ENCODE measurements around the gene CCDC18.
"Not testable (repeated sequence)": the region's sequence is repeated elsewhere in the genome, so short reads cannot be mapped to it uniquely, and the experiment has no call there.

CCDC18 gene

DNA sequence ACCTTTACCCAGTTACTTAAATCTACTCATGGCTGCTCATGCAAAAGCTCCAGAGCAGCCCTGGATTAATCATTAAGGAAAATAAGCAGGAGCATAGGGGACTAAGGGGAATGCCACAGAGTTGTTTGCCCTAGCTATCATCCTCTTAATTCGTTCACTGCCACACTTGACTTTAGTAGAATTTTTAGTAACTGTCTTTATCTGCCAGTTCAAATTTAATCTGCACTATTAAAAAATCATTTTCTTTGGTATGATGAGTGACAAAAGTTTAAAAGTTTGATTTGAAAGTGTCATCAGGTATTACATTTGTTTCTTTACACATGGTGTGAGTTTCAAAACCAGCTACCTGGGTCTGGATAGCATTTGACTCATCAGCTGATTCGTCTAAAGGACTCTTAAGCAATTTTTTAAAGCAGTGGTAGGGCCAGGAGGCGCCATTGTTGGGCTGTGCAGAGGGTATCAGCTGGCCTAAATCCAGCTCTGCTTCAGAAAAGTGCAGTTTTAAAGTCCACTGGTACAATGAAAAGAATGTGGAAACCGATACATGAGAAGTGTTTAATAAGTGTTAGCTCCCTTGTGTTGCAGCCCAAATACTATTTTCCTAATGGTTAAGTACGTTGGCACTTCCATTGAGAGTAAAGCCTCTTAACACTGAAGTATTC lies 95.2 kb downstream of the CCDC18 start:
- DNase-seq, result peak; percentile 83
- in situ Hi-C loops (cut with HindIII; ENCODE audit: low pct_ligation_motif_present, low pct_unique_long_range_greater_than_20kb, low sequenced_read_pairs), result no loop called here

DNA sequence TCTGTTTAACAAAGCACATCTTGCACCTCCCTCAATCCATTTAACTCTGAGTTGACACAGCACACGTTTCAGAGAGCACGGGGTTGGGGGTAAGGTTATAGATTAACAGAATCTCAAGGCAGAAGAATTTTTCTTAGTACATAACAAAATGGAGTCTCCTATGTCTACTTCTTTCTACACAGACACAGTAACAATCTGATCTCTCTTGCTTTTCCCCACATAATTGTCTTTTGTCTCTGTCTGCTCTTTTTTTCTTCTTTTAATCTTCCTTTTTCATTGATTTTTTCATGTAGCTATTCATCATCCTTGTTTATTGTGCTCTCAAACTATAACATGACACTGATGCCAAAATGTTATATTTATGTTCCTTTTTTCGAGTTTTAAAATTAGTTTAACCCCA lies 97.0 kb downstream of the CCDC18 start:
- in situ Hi-C loops (cut with HindIII; ENCODE audit: low pct_ligation_motif_present, low pct_unique_long_range_greater_than_20kb, low sequenced_read_pairs); DNase-seq: not testable (repeated sequence)

DNA sequence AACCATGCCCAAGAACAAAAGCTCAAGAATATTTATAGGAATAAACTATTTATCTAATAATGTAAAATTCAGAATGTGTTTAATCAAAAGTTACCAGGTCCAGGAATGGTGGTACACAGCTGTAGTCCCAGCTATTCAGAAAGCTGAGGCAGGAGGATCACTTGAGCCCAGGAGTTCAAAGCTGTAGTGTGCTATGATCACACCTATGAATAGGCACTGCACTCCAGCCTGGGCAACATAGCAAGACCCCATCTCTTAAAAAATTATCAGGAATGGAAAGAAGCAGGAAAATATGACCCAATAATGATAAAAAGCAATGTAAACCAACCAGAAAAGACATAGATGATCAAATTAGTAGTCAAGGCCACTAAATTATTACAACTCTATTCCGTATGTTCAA lies 103.0 kb downstream of the CCDC18 start:
- in situ Hi-C loops (cut with HindIII; ENCODE audit: low pct_ligation_motif_present, low pct_unique_long_range_greater_than_20kb, low sequenced_read_pairs), result no loop called here
- no peak for DNase-seq

DNA sequence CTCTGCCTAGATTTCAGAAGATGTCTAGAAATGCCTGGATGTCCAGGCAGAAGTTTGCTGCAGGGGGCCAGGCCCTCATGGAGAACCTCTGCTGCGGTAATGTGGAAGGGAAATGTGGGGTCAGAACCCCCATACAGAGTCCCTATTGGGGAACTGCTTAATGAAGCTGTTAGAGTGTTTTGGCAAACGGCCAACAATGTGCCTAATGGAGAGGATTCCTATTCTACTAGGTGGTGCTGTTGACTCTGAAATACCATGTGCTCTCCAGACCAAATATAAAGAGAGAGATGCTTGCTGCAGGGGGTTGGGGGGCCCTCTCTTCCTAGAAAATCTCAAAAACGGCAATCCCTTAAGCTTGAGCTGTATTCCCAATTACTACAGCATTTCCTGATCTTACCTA lies 108.0 kb downstream of the CCDC18 start:
- DNase-seq, result no peak
- in situ Hi-C loops (cut with HindIII; ENCODE audit: low pct_ligation_motif_present, low pct_unique_long_range_greater_than_20kb, low sequenced_read_pairs), result no loop called here

DNA sequence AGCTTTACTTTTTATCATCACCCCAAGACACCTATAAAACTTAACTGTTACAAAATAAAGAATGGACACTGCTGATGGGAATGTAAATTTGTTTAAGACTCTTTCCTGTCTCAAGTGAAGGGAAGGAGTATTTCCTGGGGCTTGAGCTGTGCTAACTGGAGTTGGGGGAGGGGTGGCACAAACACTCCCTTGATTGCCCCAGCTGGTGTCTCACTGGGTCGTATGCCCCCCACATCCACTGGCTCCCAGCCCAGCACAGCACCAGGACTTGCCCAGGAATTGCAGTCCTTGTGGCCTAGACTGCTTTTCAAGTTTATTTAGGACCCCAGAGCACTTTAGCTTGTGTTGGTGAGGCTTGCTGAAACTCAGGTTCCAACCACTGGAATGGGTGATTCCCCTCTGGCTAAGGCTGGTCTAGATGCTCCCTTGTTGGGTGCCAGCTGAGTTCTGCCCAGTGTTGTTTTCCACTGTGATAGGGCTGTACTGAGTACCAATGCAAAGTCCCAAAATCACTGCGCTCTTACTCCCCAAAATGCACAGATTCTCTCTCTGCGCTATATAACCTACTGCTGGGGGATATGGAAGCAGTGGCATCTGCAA lies 116.1 kb downstream of the CCDC18 start:
- in situ Hi-C loops (cut with HindIII; ENCODE audit: low pct_ligation_motif_present, low pct_unique_long_range_greater_than_20kb, low sequenced_read_pairs), result no loop called here
- DNase-seq, result no peak

DNA sequence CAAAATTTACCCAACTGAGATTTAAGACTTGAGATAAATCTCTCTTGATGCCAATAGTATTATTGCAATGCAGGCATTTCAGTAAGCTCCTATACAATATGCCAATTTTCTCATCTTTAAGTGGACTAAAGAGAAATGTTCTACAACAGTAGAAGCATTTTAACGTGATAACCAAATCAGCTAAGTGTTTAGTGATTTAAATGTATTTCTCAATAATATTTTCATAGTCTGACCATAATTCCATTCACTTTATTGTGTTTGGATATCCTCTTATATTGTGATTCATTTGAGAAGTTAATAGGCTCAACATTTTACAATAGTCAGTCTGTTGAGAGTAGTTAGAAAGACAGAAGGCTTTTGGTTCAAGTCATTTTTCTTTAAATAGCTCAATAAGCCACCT lies 120.6 kb downstream of the CCDC18 start:
- in situ Hi-C loops (cut with HindIII; ENCODE audit: low pct_ligation_motif_present, low pct_unique_long_range_greater_than_20kb, low sequenced_read_pairs), result no loop called here

DNA sequence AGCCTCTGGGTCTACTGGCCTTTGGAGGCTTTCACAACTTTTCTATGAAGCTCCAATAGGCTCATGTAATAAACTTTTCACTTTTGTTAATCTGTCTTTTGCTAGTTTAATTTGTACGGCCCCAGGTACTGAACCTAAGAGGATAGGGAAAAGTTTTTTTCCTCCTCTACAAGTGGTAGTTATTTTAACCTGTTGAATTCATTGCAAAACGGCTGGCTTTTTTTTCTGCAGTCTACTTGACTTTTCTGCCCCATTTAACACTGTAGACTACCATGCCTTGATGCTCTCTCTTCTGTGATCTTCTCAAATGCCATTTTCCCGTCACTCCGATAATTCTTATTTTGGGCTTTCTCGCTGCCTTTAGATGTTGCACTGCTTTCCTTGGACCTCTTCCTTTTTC lies 121.6 kb downstream of the CCDC18 start:
- in situ Hi-C loops (cut with HindIII; ENCODE audit: low pct_ligation_motif_present, low pct_unique_long_range_greater_than_20kb, low sequenced_read_pairs), result no loop called here
- no peak for DNase-seq

More for the DNA sequence above, 120.6 kb downstream of the CCDC18 start:
- no peak for DNase-seq

DNA sequence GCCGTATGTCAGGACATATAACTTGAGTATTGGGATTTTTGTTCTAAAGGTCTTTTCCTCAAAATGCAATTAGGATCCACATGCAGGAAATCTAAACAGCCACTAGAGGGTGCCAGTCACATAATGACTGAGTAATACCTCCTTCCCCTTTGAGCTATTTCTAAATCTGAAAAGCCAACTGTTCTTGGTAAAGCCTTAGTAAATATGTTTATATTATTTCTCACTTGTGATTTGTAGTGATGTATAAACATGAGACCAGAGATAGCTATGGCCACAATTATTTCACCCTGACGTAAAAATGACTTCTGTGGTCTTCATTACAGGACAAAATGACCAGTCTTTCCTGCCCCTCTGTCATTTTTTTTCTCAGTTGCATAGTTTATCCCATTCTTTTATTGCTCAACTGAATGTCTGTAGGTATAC lies 124.2 kb downstream of the CCDC18 start:
- DNase-seq, result peak; percentile 68
- in situ Hi-C loops (cut with HindIII; ENCODE audit: low pct_ligation_motif_present, low pct_unique_long_range_greater_than_20kb, low sequenced_read_pairs), result no loop called here

DNA sequence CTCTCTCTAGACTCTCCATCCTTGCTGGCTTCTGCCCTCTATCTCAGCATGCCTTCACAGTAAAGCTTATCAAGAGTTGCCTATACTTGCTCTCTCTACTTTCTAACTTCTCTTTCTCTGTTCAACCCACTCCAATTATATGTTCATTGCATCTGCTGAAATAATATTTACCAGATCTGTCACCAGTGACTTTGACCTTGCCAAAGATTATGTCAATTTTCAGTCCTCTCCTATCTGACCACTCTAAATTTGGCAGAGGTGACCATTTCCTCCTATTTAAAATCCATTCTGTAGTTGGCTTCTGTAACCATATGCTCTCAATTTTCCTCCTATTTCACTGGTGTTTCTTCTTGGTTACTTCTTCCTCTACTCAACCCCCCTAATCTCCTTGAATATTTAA lies 126.4 kb downstream of the CCDC18 start:
- in situ Hi-C loops (cut with HindIII; ENCODE audit: low pct_ligation_motif_present, low pct_unique_long_range_greater_than_20kb, low sequenced_read_pairs), result no loop called here

DNA sequence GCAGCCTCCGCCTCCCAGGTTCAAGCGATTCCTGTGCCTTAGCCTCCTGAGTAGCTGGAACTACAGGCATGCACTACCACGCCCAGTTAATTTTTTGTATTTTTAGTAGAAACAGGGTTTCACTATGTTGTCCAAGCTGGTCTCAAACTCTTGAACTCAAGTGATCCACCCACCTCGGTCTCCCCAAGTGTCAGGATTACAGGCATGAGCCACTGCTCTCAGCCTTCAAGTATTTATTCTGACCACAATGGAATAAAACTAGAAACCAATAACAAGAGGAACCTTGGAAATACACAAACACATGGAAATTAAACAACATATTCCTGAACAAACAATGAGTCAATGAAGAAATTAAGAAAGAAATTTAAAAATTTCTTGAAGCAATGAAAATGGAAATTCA lies 132.5 kb downstream of the CCDC18 start:
- in situ Hi-C loops (cut with HindIII; ENCODE audit: low pct_ligation_motif_present, low pct_unique_long_range_greater_than_20kb, low sequenced_read_pairs), result no loop called here

More for the DNA sequence above, 126.4 kb downstream of the CCDC18 start:
- DNase-seq, result no peak

DNA sequence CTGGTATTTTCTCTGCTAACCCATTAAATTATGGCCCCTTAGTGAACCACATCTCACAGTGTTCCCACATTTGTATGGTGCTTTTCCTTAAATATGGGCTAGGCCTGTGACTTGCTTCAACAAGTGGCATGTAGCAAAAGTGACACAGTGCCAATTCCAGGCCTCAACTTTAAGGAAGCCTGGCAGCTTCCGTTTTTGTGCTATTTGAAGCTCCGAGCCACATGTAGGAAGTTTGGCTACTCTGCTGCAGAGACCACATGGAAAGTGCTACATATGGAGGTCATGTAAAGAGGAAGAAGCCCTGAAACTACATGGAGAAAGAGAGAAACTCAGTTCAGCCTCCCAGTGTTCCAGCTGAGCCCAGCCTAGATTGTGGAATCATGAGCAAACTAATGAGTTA lies 136.7 kb downstream of the CCDC18 start:
- in situ Hi-C loops (cut with HindIII; ENCODE audit: low pct_ligation_motif_present, low pct_unique_long_range_greater_than_20kb, low sequenced_read_pairs), result no loop called here
- no peak for DNase-seq

More for the DNA sequence above, 132.5 kb downstream of the CCDC18 start:
- DNase-seq, result no peak

DNA sequence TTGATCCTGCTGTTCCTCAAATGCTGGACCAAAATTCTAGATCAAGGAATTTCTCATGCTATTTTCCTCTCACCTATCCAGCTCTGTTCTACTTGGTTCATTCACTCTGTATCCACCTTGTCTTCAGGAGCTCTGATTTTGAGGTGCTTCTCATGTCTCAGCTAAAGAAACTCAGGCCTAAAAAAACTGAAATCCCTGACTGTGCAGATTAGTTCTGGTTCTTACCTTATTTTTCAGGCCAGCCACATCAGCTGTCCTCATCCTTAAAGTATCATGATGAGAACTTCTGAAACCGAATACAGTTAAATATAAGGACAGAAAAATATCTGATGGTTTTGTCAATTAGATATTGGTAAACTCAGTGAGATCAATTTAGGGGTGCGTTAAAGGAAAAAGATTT lies 137.4 kb downstream of the CCDC18 start:
- in situ Hi-C loops (cut with HindIII; ENCODE audit: low pct_ligation_motif_present, low pct_unique_long_range_greater_than_20kb, low sequenced_read_pairs), result no loop called here
- DNase-seq, result no peak

DNA sequence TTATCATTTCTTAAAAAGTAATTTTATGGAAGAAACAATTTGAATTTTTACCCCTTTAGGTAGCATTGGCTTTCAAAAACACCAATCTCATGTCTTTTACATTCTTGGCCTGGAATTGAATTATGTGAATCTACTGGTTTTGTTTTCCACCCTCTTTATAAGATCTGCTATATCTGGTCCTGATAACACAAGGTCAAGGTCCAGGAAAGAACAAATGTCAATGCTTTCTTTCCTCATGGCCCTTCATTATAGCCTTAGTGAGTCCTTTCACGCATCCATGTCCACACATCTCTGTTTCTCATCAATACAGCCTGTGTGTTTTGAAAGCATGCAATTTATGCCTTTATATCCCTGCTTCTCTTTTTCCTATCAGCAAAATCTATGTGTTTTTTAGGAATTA lies 141.2 kb downstream of the CCDC18 start:
- in situ Hi-C loops (cut with HindIII; ENCODE audit: low pct_ligation_motif_present, low pct_unique_long_range_greater_than_20kb, low sequenced_read_pairs), result no loop called here
- DNase-seq, result no peak

DNA sequence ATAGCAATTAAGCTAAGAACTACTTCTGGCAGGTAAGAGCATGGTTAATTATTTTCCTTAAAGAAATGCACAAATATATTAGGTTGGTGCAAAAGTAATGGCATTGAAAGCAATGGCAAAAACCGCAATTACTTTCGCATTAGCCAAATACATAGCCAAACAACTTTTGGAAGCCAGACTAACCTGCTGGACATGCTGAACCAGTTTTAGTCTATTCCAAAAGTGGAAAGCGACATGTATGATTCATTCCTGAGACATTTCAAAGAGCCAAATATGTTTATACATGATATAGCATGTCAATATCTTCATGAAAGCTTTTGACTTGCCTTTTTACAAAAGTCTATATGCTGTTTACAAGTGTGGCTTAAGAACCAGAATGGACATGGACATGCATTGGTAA lies 141.8 kb downstream of the CCDC18 start:
- in situ Hi-C loops (cut with HindIII; ENCODE audit: low pct_ligation_motif_present, low pct_unique_long_range_greater_than_20kb, low sequenced_read_pairs), result no loop called here
- no peak for DNase-seq

DNA sequence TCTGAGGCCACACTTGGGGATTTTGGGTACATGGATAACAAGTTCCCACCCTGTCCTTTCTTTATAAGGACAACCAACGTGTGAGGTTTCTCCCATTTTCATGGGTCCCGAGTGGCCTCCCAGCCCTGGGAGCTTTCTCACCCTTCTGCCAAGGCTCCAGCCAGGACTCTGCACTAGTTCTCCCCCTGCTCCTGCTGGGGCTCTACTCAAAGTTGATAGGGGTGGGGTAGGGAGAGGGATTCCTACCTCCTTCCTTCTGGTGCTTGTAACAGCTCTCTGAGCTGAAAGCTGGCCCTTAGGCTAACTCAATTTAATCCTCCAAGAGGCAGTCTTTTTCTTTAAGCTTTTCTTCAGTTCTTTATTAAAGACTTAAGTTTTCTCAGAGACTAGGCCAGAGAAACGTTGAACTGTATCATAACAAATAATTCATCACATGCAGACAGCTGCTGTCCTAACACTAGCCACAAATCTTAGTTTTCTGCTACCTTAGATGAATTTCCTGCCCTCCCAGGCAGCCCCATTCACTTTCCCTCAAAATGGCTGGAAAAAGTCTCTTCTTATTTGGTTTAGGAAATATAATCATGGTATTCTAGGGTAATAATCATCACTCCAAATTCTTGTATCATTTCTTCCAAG lies 142.8 kb downstream of the CCDC18 start:
- in situ Hi-C loops (cut with HindIII; ENCODE audit: low pct_ligation_motif_present, low pct_unique_long_range_greater_than_20kb, low sequenced_read_pairs), result no loop called here
- DNase-seq, result no peak

DNA sequence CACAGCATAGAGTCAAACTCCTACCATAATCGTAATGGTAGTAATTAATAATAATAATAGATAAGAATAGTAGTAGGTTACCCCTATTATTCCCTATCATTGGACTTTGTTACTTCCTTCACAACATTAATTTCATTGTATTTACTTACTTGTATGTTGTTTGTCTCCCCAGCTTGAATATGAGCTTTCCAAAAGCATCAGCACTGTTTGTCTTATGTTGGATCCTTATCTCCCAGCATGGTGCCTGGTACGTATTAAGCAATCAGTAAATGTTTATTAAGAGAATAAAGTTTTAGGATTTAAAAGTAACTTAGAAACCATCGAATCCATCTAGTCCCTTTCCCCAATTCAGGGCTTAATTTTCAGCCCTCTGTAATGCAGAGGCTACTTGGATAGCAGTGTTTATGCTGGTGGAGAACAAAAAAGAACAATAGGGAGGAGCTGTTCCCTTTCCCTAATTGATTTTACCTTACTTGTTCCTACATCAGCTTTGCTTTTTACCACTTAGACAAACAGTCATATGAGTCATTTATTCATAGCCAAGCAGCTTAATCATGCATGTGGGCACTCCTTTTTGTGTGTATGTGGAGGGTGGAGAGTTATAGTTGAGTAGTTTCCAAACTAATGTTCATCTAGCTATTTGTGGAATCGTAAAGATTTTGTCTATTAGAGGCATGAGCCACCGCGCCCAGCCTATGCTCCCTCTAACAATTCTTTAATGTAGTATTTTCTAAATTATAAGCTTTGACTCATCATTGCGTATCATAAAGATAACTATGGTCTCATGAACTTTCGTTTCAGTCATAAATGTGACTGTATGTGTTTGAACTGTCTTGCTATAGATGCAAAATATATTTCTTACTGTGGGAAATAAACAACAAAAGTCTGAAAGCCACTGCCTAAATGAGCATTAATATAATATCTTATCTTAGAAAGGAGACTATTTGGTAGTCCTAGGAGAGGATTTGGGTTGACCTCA lies 144.3 kb downstream of the CCDC18 start:
- peak; percentile 48 for DNase-seq
- in situ Hi-C loops (cut with HindIII; ENCODE audit: low pct_ligation_motif_present, low pct_unique_long_range_greater_than_20kb, low sequenced_read_pairs), result no loop called here

Data from ACHN (cell line).